GM21723 (cell line): ENCODE data around the gene VWCE.

Source experiments
- ATAC-seq: cut with Tn5 transposase; IDR thresholded peaks from one replicate; pipeline ENCODE4 v1.9.1; 2021; ENCODE audit warnings: mild to moderate bottlenecking, moderate library complexity; ENCODE audit not compliant: unreplicated experiment

VWCE gene, protein sequence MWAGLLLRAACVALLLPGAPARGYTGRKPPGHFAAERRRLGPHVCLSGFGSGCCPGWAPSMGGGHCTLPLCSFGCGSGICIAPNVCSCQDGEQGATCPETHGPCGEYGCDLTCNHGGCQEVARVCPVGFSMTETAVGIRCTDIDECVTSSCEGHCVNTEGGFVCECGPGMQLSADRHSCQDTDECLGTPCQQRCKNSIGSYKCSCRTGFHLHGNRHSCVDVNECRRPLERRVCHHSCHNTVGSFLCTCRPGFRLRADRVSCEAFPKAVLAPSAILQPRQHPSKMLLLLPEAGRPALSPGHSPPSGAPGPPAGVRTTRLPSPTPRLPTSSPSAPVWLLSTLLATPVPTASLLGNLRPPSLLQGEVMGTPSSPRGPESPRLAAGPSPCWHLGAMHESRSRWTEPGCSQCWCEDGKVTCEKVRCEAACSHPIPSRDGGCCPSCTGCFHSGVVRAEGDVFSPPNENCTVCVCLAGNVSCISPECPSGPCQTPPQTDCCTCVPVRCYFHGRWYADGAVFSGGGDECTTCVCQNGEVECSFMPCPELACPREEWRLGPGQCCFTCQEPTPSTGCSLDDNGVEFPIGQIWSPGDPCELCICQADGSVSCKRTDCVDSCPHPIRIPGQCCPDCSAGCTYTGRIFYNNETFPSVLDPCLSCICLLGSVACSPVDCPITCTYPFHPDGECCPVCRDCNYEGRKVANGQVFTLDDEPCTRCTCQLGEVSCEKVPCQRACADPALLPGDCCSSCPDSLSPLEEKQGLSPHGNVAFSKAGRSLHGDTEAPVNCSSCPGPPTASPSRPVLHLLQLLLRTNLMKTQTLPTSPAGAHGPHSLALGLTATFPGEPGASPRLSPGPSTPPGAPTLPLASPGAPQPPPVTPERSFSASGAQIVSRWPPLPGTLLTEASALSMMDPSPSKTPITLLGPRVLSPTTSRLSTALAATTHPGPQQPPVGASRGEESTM

DNA sequence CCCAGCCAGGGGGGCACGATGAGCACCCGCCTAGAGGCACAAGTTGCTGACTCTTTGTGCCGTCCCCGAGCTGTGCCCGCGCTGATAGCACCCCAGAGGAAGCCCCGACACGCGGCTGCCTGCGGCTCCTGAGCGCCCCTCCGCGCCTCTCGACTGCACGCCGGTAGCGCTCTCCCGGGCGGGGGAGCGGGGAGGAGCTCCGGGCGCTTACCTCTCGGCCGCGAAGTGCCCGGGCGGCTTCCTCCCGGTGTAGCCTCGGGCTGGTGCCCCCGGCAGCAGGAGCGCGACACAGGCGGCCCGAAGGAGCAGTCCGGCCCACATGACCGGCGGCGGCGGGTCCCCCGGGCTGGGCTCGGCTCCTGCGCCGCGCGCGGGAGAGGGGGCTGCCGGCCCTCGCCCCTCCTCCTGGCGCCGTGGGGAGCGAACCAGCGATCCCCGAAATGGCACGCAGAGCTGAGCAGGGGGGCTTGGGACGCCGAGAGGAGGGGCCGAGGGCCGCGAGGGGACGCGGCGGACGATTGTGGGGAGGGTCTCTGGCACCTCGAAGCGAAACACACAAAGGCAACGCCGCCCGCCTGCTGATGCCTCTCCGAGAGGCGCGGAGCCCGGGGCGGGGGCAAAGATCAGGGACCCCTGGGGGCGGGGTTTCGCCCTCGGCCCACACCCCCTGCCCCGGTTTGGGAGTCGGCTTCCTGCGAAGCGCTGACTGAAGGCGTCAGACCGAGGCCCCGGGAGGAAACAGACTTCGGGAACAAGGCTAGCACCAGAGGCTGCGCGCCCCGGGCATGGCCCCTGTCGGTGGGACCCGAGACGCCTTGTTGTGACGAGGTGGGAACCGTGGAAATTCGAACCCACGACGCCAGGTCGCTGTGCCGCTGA lies at the start of gene VWCE:
Gene VWCE (minus strand): TSS at position 600 of the 879 bp plus-strand sequence. CDS start 279 bp downstream, at position 321.
- ATAC-seq: peak; percentile 82

DNA sequence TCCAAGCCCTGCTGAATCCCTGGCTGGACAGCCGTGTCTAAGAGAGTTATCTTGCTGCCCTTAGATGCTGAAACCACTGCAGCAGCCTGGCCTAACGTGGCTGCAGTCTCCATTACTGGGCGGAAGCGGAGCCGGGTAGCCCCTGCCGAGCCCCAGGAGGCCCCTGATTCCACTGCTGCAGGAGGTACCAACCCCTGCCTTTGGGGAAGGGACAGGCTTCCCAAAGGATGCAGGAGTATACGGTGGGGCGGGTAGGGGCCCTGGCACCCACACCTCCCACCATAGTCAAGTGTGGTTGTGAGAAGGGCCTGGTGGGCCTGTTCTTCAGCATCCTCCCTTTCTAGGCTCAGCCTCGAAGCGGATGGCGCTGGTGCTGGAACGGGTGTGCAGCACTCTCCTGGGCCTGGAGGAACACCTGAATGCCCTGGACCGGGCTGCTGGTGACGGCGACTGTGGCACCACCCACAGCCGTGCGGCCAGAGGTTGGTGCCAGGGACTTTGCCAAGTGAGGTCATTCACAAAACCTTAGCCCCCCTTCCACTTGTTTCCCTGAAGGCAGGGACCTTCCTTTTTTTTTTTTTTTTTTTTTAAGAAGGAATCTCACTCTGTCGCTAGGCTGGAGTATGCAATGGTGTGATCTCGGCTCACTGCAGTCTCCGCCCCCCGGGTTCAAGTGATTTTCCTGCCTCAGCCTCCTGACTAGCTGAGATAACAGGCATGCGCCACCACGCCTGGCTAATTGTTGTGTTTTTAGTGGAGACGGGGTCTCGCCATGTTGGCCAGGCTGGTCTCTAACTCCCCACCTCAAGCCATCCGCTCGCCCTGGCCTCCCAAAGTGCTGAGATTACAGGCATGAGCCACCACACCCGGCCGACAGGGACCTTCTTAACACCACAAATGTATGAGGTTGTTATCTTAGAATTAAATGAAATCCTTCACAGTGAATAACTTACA lies 49.0 kb upstream of the VWCE start:
- ATAC-seq: no peak

DNA sequence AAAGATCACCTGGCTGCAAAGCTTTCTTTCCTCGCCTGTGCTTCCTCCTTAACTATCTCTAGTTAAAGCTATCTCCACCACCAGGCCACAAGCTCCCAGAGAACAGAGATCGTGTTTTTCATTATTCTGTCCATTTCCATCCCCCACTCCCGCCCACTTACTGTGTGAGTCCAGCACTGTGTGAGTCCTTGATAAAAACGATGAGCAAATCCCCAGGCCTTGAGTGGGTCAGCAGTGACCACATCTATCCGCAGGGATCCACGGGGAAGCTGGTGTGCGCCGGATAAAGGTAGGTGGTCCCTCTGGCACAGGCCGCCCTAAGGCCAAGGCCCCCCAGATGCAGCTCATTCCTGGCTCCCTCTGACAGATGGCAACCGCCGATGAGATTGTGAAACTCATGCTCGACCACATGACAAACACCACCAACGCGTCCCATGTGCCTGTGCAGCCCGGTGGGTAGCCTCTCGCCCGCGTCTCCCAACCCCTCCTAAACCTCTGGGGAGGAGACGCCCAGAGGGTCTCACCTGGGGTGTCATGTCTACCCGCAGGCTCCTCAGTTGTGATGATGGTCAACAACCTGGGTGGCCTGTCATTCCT lies 47.2 kb upstream of the VWCE start:
- ATAC-seq: no peak

DNA sequence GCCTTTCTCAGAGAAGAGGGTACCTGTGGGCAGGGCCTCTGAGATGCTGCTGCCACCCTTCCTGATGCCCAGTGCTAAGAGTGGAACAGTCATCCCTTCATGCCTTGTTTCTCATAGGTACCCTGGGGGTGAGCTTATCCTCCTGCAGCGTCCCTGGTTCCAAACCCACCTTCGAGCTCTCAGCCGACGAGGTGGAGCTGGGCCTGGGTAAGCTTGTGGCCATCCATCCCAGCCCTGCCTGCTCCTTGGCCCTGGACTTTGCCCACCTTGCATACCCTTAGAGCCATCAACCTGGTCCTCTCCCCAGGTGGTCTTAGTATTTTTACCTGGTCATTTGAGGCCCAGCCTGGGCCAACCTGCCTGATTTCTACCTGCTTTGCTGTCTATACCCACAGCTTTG lies 46.6 kb upstream of the VWCE start:
- ATAC-seq: no peak

DNA sequence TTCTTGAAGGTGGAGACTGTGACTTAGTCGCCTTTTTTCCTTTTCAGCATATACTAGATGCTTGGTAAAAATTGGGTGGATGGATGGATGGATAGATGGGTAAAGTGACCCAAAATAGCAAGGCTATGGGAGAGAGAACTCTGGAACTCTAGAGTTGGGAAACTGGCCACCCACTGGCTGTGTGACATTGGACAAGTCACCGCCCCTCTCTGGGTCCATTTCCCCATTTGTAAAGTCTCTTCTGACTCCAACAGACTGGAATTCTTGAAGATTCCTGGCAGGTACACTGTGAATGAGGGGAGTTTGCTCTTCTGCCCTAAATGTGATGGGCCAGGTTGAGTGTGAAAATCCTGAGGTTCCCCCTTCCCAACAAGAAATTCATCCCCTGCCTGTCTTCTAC lies 45.9 kb upstream of the VWCE start:
- no peak for ATAC-seq

DNA sequence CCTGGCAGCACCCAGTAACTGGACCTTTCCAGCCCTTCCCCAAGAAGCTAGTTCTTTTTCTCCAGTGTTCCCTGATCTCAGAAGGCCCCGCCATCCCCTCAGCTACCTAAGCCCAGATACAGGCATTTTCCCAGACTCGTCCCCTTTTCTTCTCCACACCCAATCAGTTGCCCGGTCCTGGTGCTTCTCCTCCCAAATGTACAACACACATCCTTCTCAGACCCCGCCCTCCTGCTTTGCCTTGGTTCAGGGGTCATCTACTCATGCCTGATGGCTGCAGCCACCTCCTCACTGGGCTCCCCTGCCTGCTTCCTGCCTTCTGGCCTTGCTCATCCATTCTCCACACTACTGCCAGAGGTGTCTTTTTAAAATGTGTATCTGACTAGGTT lies 44.4 kb upstream of the VWCE start:
- ATAC-seq: no peak

DNA sequence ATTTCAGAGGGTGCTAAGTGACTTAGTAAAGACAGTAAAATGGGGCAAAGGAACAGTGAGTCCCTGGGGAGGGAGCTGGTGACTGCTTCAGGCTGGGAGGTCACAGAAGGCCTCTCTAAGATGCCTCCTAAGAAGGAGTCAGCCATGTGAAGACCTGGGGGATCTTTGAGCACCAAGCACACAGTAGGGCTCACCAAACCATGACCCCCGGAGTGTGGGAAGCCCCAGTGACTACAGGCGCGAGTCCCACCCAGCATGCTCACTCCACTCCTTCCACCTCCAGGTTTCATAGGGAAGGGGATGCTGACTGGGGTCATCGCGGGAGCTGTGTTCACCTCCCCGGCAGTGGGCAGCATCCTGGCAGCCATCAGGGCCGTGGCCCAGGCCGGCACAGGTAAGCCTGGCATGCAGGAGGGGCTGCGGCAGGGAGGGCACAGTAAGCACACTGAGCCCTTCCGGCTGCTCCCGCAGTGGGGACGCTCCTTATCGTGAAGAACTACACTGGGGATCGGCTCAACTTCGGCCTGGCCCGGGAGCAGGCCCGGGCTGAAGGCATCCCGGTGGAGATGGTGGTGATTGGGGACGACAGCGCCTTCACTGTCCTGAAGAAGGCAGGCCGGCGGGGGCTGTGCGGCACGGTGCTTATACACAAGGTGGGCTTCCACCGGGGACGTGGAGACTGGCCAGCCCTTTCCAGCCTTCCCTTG lies 43.8 kb upstream of the VWCE start:
- no peak for ATAC-seq

DNA sequence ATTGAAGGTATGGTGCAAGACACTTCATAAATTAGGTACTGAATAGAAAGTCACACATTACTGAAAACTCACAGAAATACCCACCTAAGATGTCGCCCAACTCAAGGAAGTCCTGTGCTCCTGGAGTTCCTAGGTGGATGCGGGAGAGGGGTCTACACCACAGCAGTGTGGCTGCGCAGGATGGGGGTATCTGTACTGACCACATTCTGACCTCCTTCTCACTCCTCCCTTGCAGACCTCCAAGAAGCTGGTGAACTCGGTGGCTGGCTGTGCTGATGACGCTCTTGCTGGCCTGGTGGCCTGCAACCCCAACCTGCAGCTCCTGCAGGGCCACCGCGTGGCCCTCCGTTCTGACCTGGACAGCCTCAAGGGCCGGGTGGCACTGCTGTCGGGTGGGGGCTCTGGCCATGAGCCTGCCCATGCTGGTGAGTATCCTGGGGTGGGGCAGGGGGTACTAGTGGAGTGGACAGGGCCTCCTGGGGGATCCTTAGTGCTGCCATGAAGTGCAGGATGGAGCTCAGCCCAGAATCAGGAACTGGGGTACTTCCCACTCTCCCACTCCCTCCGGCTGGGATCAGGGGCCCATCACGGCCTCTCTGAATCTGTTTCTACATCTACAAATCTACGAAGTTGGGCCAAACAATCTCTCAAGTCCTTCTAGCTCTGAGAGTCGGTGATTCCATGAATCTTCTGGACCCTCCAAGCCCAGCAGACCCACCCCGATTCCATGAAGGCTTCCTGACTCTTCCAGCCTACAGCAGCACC lies 42.8 kb upstream of the VWCE start:
- ATAC-seq: no peak

DNA sequence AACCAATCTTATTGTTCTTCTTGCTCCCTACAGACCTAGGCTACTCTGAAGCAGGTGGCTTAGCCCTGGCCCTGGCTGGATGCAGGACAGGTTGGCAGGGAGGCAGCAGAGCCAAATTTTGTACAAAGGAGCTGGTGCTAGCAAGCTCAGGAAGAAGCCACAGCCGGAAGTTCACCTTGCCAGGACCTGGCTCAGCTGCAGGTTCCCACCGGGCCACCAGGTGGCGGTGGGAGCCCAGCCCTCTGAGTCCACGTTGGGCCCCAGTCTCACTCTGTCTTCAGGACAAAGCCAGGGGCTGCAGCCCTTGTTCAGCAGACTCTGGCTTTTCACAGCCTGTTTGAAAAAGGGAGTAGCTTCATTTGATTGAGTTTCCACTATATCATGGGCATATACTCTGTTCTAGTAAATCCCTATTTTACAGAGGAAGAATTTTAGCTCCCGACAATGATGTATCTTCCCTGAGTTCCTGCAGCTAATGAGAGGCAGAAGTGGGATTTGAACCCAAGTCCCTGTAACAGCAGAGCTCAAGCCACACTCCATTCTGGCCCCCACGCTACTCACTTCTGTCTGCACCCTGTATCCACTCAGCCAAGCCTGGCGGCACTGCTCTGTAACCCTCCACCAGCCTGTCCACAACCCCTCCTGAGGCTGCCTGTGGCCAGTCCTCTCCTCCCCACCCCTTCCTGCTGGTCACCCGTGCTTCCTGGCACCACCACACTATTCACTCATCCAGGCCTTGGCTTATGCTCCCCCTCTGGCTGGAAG lies 41.2 kb upstream of the VWCE start:
- ATAC-seq: no peak

DNA sequence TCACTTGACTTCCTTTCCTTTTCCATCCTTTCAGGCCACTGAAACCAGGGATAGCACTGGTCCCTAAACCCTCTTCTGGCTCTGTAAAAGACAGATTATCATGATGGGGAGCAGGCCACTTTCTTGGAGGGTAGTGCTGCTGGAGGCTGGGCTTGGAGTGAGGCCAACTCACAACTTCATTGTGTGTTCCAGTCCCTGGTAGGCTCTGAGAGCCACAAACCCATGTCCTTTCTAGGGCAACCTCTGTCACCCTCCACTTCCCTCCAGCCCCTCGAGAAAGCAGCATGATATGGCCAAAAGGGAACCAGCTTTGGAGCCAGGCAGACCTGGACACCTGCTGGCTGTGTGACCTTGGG lies 40.2 kb upstream of the VWCE start:
- ATAC-seq: no peak

DNA sequence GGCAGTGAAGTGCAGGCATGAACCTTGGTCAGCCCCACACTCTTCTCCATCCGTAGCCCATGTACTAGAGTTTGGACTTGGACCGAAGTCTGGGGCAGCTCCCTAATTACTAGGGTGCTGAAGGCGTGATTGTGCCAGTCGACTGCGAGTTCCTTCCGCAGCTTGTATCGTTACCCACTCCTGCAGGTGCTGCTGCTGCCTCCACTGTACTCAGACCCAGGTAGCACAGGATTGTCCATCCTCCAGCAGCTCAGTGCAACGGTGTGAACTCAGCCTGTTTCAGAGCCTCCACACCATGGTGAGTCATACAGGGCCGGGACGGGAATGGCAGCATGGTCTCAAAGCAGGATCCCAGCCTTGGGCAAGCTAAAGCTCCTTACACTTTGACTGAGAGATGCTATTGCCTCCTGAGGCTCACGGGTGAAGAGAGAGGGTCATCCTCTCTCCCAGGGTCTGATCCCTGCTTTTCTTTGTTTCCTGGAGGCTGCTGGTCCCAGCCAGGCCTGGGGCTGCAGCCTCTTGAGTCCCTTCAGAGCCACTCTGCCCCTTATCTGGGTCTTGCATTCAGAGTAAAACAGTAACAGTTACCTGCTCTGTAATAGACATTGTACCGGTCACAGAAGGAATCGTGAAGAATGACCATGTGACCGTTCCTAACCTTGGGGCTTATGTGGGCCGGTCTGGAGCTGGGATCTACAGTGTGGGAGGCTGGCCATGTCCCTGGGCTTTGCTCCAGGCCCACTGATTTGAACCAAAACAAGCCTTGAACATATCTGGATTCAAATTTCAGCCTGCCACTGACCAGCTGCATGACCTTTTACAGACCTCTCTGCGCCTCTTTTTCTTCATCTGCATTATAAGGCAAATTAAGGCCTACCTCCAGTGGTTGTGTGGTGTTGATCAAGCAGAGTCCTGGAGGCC lies 39.6 kb upstream of the VWCE start:
- no peak for ATAC-seq

DNA sequence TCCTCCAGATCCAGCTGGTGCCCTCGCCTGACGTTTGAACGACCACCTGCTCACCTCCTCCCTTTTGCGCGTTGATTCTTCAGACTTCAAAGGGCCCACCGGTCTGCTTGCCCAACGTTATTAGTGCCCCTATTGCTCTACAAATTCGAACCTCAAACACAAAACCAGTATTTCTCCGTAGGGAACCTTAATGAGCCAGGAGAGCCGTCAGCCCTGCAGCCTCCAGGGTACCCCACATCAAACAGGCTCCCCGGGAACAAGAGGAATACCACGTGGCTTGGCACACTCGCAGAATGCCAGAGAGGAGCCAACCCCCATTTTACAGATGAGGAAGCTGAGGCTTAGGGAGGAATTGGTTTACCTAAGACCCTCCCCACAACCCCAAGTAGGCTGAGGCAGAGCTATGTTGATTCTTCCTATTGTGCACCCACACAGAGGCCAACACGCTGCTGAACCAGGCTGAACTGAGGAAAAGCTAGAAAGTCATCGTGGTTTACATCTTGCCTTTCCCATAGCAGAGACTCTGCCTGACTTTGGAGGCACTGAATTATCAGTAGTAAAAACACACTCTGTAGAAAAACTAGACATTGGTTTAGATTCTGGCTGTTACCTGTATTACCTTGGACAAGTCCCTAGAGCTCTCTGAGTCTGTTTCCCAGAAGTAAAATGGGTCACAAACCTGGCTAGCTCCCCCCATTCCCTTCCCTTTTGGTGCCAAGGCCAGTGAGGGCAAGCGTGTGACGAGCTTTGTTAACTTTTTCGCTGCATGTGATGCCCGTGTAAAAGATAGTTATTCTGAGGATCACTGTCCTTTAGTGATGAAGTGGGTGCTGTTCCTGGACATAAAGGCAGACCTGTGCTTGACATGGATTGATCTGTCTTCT lies 38.7 kb upstream of the VWCE start:
- ATAC-seq: peak; percentile 13

DNA sequence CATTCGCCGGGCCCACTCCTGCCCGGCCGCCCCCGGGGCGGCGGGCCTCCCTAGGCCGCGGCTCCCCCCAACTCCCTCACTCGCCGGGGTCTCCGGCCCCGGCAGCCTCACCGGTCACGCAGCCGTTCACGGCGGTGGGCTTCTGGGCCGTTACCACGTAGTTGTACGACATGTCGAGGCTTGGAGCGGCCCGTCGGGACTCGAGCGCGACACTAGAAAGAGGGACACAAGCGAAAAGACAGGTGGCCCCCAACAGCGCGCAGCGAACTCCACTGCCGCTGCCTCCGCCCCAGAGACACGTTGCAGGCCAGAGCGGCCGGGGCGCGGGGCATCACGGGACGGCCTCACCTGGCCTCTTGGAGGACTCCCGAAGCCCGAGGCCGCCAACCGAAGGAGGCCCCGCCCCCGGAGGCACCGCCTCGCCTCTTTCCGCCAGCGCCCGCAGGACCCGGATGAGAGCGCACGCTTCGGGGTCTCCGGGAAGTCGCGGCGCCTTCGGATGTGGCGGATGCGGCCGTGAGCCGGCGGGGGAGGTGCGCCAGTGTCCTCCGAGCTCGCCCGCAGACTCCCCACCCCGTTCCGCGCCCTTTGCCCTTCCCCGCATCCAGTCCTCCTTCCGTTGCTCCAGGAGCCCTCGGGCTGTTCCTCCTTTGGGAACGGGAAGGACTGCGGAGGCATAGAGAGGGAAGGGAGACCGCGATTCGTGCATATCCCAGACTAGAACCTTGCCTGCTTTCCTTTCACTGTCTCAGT lies 37.9 kb upstream of the VWCE start, which contains the start of the genes DDB1 and TKFC:
Gene DDB1 (minus strand): TSS at position 309 of the 753 bp plus-strand sequence. CDS start 137 bp downstream, at position 172.
Gene TKFC (plus strand): TSS at position 432 of the 753 bp plus-strand sequence. CDS start 1,501 bp downstream, outside the sequence.
- peak; percentile 91 for ATAC-seq

DNA sequence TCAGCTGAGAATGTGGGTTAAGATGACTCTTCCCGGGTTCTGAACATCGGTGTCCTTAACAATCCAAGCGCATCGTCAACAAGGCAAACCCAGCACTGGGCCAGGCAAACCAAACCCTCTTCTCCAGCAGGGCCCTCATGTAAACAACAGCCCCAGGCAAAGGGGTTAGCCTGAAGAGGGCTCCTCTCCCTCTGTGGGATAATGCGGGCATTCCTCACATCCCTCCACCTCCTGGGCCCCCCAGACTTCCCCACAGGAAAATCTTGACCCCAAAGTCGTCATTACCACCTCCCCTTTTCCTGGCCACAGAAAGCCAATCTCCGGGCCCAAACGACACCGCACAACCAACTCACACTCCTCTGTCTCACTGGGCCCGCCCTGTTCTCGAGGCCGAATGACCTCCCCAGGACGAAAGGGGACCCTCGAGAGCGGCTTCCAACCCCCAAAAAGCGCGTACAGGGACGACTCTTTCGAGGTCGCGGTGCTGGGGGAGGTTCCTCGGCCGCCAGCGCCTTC lies 37.2 kb upstream of the VWCE start:
- no peak for ATAC-seq
